Measurements from ENCODE around the gene ESPNL.

ESPNL gene

DNA sequence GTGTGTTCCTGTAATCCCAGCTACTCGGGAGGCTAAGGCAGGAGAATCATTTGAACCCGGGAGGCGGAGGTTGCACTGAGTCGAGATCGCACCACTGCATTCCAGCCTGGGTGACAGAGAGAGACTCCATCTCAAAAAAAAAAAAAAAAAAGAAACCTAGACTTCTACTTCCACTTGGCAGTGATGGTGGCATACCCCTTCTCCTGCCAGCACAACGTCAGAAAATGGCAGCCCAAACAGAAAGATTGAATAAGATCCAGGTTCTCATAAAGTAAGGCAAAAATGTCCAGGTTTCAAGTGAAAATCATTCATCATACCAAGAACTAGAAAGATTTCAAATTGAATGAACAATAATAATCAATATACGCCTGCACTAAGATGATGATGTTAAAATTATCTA lies 15.4 kb upstream of the ESPNL start:
- Mint-ChIP-seq H3K36me3 (peaks cover 44% of the 10 kb centered on the region), H3K27ac (no peak overlapping the region), H3K4me1 (peaks cover 8% of the 10 kb centered on the region), H3K4me3 (no peak overlapping the region), H3K9me3 (no peaks in the 10 kb centered on the region), H3K27me3 (no peaks in the 10 kb centered on the region)
- CTCF ChIA-PET = no interaction called here
- no peak for DNase-seq

DNA sequence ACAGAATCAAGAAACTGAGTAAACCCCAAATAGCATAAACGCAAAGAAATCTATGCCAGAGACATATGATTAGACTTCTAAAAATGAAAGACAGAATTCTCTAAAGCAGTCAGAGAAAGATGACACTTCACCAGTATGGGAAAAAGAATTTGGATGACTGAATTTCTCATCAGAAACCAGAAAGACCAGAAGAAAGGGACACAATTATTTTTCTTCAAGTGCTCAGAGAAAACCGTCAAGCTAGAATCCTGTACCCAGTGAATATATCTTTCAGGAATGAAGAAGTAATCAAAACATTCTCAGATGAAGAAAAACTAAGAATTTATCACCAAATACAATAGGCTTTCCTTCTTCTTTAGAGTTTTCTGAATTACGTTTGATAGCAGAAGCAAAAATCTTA lies 14.2 kb upstream of the ESPNL start:
- Mint-ChIP-seq H3K36me3 (peaks cover 40% of the 10 kb centered on the region), H3K4me1 (peaks cover 8% of the 10 kb centered on the region), H3K9me3 (no peaks in the 10 kb centered on the region), H3K27me3 (no peaks in the 10 kb centered on the region), H3K4me3 (no peak overlapping the region), H3K27ac (no peak overlapping the region)
- CTCF ChIA-PET = no interaction called here
- DNase-seq = no peak

DNA sequence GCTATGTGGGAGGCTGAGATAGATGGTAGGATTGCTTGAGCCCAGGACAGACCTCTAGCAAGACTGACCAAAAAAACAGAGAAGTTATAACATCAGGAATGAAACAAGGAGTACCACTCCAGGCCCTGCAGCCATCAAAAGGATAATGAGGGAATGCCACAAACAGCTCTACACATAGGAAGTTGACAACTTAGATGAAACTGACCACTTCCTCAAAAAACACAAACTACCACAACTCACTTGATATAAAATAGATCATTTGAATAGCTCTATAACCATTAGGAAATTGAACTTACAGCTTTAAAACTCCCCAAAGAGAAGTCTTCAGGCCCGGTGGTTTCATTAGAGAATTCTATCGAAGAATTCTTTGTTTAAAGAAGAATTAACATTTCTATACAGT lies 12.9 kb upstream of the ESPNL start:
- peaks cover 8% of the 10 kb centered on the region for H3K4me1 Mint-ChIP-seq
- DNase-seq = no peak
- H3K4me3 Mint-ChIP-seq = no peak overlapping the region
- H3K27me3 Mint-ChIP-seq = no peaks in the 10 kb centered on the region
- CTCF ChIA-PET = interaction anchor here (1.3 to 1.4 kb wide), 2 partner anchors 118 to 164 kb away, joined by 3 to 4 read pairs; no protein-coding TSS in a partner anchor
- peaks cover 32% of the 10 kb centered on the region for H3K36me3 Mint-ChIP-seq
- H3K27ac Mint-ChIP-seq = no peak overlapping the region
- H3K9me3 Mint-ChIP-seq = no peaks in the 10 kb centered on the region

GRCh38 chr2:238090887-238091286 lies 9.3 kb upstream of the ESPNL start:
- Mint-ChIP-seq H3K36me3 (peaks cover 12% of the 10 kb centered on the region), H3K4me3 (no peak overlapping the region), H3K27me3 (no peaks in the 10 kb centered on the region), H3K27ac (no peak overlapping the region), H3K9me3 (no peaks in the 10 kb centered on the region), H3K4me1 (peaks cover 8% of the 10 kb centered on the region)
- no peak for DNase-seq
- CTCF ChIA-PET = no interaction called here

DNA sequence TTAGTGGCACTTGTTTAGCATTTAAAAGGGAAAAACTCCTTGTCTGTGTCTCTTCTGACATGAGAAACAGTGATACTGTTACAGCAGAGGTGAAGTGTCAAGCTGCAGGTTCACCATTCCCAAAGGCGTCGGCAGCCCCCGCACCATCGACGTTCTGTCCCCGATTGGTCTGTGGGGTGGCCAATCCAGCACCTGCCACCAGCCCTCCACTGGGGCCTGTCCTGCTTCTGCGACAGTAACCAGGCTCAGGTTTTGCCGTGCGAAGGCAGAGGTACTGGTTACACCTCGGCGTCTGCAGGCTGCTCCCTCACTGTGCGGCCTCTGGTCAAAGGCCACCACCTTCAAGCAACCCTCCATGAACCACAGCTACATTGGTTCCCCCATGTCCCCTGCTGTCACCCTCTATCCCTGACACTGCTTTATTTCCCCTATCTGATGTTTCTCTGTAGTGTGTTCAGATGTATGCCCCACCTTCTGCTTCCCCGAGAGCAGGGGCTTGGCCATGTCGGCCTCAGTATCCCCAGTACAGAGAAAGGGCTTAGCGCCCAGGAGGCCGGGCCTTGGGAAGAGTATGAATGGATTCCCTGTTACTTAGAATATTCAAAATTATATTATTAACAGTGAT lies 8.6 kb upstream of the ESPNL start:
- Mint-ChIP-seq H3K9me3 (no peaks in the 10 kb centered on the region), H3K4me3 (no peak overlapping the region), H3K4me1 (peaks cover 8% of the 10 kb centered on the region), H3K27me3 (no peaks in the 10 kb centered on the region), H3K27ac (no peak overlapping the region), H3K36me3 (peaks cover 12% of the 10 kb centered on the region)
- DNase-seq = no peak
- CTCF ChIA-PET = no interaction called here

- H3K36me3 Mint-ChIP-seq = peaks cover 6% of the 10 kb centered on the region
- no peak overlapping the region for H3K4me3 Mint-ChIP-seq
- H3K27ac Mint-ChIP-seq = no peak overlapping the region
These were observed 7.6 kb upstream of the ESPNL start for GRCh38 chr2:238092486-238093035.

DNA sequence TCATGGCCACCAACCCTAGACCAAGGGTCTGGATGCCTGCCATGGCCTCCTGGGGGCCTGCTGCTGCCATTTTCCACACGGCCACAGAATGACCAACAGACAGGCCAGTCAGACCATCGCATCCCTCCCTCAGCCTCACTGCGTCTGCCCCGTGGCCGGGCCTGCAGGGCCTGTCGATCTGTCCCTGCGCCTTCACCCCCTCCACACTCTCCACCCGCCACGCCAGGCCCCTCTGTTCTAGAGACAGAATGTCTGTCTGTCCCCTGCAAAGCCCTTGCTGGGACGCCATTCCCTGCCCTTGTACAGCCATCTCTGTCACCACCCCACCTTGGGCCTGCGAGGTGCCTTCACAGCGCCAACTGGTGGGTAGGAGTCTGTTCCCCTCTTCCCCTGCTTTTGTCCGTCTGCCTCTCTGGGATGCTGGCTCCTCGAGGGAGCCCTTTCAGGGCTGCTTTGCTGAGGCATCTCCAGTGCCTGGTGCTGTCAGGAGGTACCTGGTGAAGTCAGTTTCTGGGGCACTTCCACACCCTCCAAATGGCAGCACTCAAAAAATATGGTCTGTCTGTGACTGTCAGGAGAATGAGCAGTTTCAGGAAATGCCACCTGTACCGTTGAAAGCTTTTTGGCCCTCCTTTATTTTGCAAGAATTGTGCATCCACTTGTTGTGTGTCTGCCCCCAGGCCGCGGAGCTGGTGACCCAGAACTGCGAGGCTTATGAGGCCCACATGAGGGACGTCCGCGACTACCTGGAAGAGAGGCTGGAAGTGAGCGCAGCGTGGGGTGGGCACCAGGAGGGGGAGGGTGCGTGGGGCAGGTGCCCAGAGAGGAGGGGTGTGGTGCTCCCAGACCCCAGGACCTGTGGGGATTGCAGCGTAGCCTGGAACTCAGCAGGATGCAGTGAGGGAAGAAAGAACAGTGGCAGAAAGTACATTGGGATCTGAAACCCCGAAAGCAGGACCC lies 6.7 kb upstream of the ESPNL start:
- H3K27ac Mint-ChIP-seq = peak overlapping the region; percentile 13
- no peaks in the 10 kb centered on the region for H3K27me3 Mint-ChIP-seq
- CTCF ChIA-PET = no interaction called here

More at GRCh38 chr2:238092486-238093035, 7.6 kb upstream of the ESPNL start:
- H3K27me3 Mint-ChIP-seq = no peaks in the 10 kb centered on the region
- no peaks in the 10 kb centered on the region for H3K9me3 Mint-ChIP-seq
- CTCF ChIA-PET = no interaction called here
- DNase-seq = no peak
- peaks cover under 1% of the 10 kb centered on the region for H3K4me1 Mint-ChIP-seq

GRCh38 chr2:238094438-238095022 lies 5.6 kb upstream of the ESPNL start:
- Mint-ChIP-seq H3K4me1 (no peaks in the 10 kb centered on the region), H3K36me3 (peaks cover 6% of the 10 kb centered on the region), H3K27ac (no peak overlapping the region), H3K9me3 (no peaks in the 10 kb centered on the region), H3K4me3 (no peak overlapping the region), H3K27me3 (no peaks in the 10 kb centered on the region)
- CTCF ChIA-PET = no interaction called here
- DNase-seq = no peak

More for the DNA sequence above, 6.7 kb upstream of the ESPNL start:
- H3K4me3 Mint-ChIP-seq = no peak overlapping the region
- no peaks in the 10 kb centered on the region for H3K9me3 Mint-ChIP-seq
- H3K4me1 Mint-ChIP-seq = no peaks in the 10 kb centered on the region
- H3K36me3 Mint-ChIP-seq = peaks cover 6% of the 10 kb centered on the region
- DNase-seq = no peak

DNA sequence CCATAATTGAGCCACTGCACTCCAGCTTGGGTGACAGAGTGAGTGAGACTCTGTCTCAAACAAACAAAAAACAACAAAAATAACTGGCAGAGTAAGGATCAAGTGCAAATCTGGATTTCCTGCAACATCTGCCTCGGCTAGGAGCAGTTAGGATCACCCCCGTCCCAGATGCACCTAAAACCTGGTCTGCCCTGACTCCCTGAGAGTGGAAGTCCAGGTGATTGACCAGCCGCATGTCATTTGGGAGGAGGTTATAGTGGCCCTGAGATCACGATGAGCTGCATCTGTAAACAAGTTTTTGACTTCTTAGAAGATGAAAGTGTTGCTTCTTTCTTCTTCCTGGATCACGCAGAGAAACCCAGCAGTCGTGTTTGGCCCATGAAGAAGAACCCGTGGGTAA lies 5.0 kb upstream of the ESPNL start:
- Mint-ChIP-seq H3K4me3 (no peak overlapping the region), H3K9me3 (no peaks in the 10 kb centered on the region), H3K36me3 (peaks cover 6% of the 10 kb centered on the region), H3K27me3 (no peaks in the 10 kb centered on the region), H3K27ac (no peak overlapping the region), H3K4me1 (no peaks in the 10 kb centered on the region)
- DNase-seq = no peak
- CTCF ChIA-PET = no interaction called here

DNA sequence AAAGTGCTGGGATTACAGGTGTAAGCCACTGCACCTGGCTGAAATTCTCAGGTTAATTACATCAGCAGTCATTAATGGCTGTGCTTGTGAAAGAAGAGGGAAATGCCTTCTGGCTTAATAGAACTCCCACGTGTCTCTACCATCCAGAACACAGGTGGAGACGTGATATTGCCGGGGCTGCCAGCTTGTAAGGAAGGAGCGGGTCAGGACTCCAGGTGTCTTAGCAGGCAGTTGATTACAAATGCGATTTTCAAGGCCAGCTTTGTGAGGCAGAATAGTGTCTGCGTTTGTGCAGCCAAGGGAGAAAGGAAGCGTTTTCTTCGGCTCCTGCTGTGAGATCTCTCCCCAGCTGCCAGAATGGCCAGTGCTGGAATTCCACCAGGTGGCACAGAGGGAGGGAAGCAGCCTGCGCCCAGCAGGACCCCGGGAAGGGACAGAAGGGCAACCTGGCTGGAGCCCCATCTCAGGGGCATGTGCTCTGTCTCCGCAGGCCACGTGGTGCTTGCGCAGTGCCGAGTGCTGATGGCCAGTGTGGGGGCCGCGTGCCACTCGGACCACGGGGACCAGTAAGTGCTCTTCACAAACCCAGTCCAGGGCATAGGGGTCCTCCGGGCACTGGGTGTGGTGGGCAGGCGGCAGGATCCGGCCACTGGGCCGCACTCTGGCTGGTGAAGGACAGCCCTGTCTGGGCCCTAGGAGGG lies 3.7 kb upstream of the ESPNL start:
- no peak overlapping the region for H3K4me3 Mint-ChIP-seq
- CTCF ChIA-PET = no interaction called here
- no peak overlapping the region for H3K27ac Mint-ChIP-seq
- H3K36me3 Mint-ChIP-seq = peaks cover 6% of the 10 kb centered on the region
- H3K9me3 Mint-ChIP-seq = no peaks in the 10 kb centered on the region
- no peaks in the 10 kb centered on the region for H3K27me3 Mint-ChIP-seq
- DNase-seq = peak; percentile 13
- H3K4me1 Mint-ChIP-seq = no peaks in the 10 kb centered on the region

GRCh38 chr2:238097201-238097987 lies 2.7 kb upstream of the ESPNL start:
- CTCF ChIA-PET = no interaction called here
- no peak for DNase-seq

GRCh38 chr2:238097988-238098871 lies 1.9 kb upstream of the ESPNL start:
- H3K27me3 Mint-ChIP-seq = no peaks in the 10 kb centered on the region
- no peak overlapping the region for H3K27ac Mint-ChIP-seq
- no peak overlapping the region for H3K4me3 Mint-ChIP-seq
- no peaks in the 10 kb centered on the region for H3K4me1 Mint-ChIP-seq
- H3K36me3 Mint-ChIP-seq = peaks cover 6% of the 10 kb centered on the region
- no peaks in the 10 kb centered on the region for H3K9me3 Mint-ChIP-seq
- DNase-seq = peak; percentile 21
- CTCF ChIA-PET = no interaction called here

More at GRCh38 chr2:238097201-238097987, 2.7 kb upstream of the ESPNL start:
- no peaks in the 10 kb centered on the region for H3K4me1 Mint-ChIP-seq
- H3K36me3 Mint-ChIP-seq = peaks cover 6% of the 10 kb centered on the region
- H3K27me3 Mint-ChIP-seq = no peaks in the 10 kb centered on the region
- H3K9me3 Mint-ChIP-seq = no peaks in the 10 kb centered on the region
- no peak overlapping the region for H3K4me3 Mint-ChIP-seq
- peak overlapping the region; percentile 55 for H3K27ac Mint-ChIP-seq

All from activated naive CD4-positive, alpha-beta T cell treated with anti-CD3 and anti-CD28 coated beads, Interleukin-2, amount 10 ng/mL, durations not matched to agents 7 days and 5 days (primary cell).